K562 (cell line): Measurements from ENCODE around the gene CDH16. TPM values are rescaled to one million over a fixed set of nuclear protein-coding genes. Genes with fewer than 3 reads are reported as not detected.
A peak's percentile ranks its signal among the peaks of the same experiment; 100 is the strongest.

Experiments
- ATAC-seq: fragments of 200-7000 bp; cut with Tn5 transposase; 3 replicates; pipeline ENCODE4 v1.9.1; 2020; ENCODE audit warnings: moderate library complexity
- BruUV-seq: library from RNA; stranded (reverse); fragments of 400-500 nt; replicated peaks from 2 replicates; lab custom pipeline; 2021; lab: Mats Ljungman, UMichigan
- CTCF ChIA-PET: fragments of 300-600 bp; formaldehyde crosslinking; extraction: SDS; loops from one replicate; lab custom pipeline; 2021; ENCODE audit warnings: low intra/inter-chr PET ratio; lab: Yijun Ruan, JAX
- POLR2A ChIA-PET: fragments of 300-600, 350-650 bp; sonication (Branson Sonifier 250); formaldehyde crosslinking; extraction: SDS; loops from one replicate; lab custom pipeline; 2021; ENCODE audit warnings: antibody characterized with exemption, inconsistent platforms; lab: Yijun Ruan, JAX
- DNase-seq, 4 experiments: peaks; one replicate each; pipeline versions ENCODE4 v3.0.0 to v3.0.0-alpha.2; 2011 to 2018; ENCODE audit warnings: low spot score in 3 of 4, mixed read lengths in 3 of 4; ENCODE audit errors: extremely low read depth in 1 of 4
- FAIRE-seq: peaks from 2 replicates; lab custom pipeline; 2011; peaks lifted over from hg19 to GRCh38; lab: Jason Lieb, UNC
- H2AFZ ChIP-seq: 2 replicates; pipeline ENCODE4 v1.6.0; 2011; ENCODE audit warnings: low read depth, low read length, control low read depth, inconsistent platforms
- H3K27ac ChIP-seq: fragments of 200-600 bp; 3 replicates; pipeline ENCODE4 v1.8.0; 2011; ENCODE audit warnings: low read depth, mild to moderate bottlenecking, control low read depth, inconsistent platforms, low read length, moderate library complexity, mixed read lengths; ENCODE audit errors: extremely low read depth
- H3K27me3 ChIP-seq, 2 experiments: fragments of 300-600 bp in 1 of 2; 2 replicates in 1 of 2; 3 replicates in 1 of 2; pipeline versions ENCODE4 v1.6.0 to v1.8.0; 2011; ENCODE audit warnings: inconsistent platforms in 2 of 2, low read length in 2 of 2, mild to moderate bottlenecking in 1 of 2, mixed read lengths in 1 of 2, moderate library complexity in 1 of 2; ENCODE audit not compliant: control insufficient read depth in 2 of 2, insufficient read depth in 2 of 2
- H3K36me3 ChIP-seq: fragments of 300-600 bp; 3 replicates; pipeline ENCODE4 v1.8.0; 2011; ENCODE audit warnings: mild to moderate bottlenecking, low read length, inconsistent platforms; ENCODE audit not compliant: control insufficient read depth, insufficient read depth
- H3K4me1 ChIP-seq, 2 experiments: fragments of 200-600 bp in 1 of 2; replicated peaks in 1 of 2; 2 replicates in 1 of 2; 3 replicates in 1 of 2; pipeline versions ENCODE4 v1.5.1 to v1.8.0; 2011; ENCODE audit warnings: inconsistent platforms in 2 of 2, low read length in 2 of 2, mild to moderate bottlenecking in 1 of 2, mixed read lengths in 1 of 2, moderate library complexity in 1 of 2; ENCODE audit not compliant: control insufficient read depth in 2 of 2, insufficient read depth in 2 of 2
- H3K4me2 ChIP-seq: 2 replicates; pipeline ENCODE4 v1.6.1; 2011; ENCODE audit warnings: low read length, control low read depth, inconsistent platforms, mixed read lengths; ENCODE audit not compliant: insufficient read depth
- H3K4me3 ChIP-seq: fragments of 200-600 bp; sonication (generic), shearing (Covaris generic); 2 replicates; pipeline ENCODE4 v1.5.1; 2016; ENCODE audit warnings: control low read depth, inconsistent platforms
- H3K79me2 ChIP-seq: fragments of 200-600 bp; 3 replicates; pipeline ENCODE4 v1.8.0; 2011; ENCODE audit warnings: low read length, inconsistent platforms; ENCODE audit not compliant: control insufficient read depth, insufficient read depth
- H3K9ac ChIP-seq, 2 experiments: 2 replicates each; pipeline versions ENCODE4 v1.6.0 to v1.6.1; 2011; ENCODE audit warnings: low read depth in 2 of 2, low read length in 2 of 2, control low read depth in 1 of 2, inconsistent platforms in 1 of 2, mild to moderate bottlenecking in 1 of 2, mixed read lengths in 1 of 2; ENCODE audit not compliant: insufficient read depth in 1 of 2
- H3K9me1 ChIP-seq: one replicate; pipeline ENCODE4 v1.6.0; 2011; ENCODE audit warnings: inconsistent platforms, mild to moderate bottlenecking, low read length, moderate library complexity; ENCODE audit not compliant: control insufficient read depth, insufficient read depth
- H3K9me3 ChIP-seq: replicated peaks from 2 replicates; pipeline ENCODE4 v1.5.1; 2011; ENCODE audit warnings: low read depth, low read length, inconsistent platforms; ENCODE audit not compliant: control insufficient read depth, insufficient read depth
- H4K20me1 ChIP-seq: replicated peaks from 2 replicates; pipeline ENCODE4 v1.6.1; 2011; ENCODE audit warnings: low read length, inconsistent platforms, mixed read lengths; ENCODE audit not compliant: control insufficient read depth, insufficient read depth
- EZH2 ChIP-seq: IDR thresholded peaks from 2 replicates; pipeline ENCODE4 v1.6.1; 2012; ENCODE audit warnings: low read depth, mild to moderate bottlenecking, inconsistent platforms, low read length, borderline replicate concordance
- KAT2B ChIP-seq: IDR thresholded peaks from one replicate; pipeline ENCODE4 v1.6.1; 2012; ENCODE audit warnings: low read depth, mild to moderate bottlenecking, control low read depth, inconsistent platforms, low read length, moderate library complexity
- MAX ChIP-seq: sonication (generic); formaldehyde crosslinking; IDR thresholded peaks from 2 replicates; pipeline ENCODE4 v1.9.0; 2022; ENCODE audit warnings: mild to moderate bottlenecking, missing genetic modification reagents
- PML ChIP-seq: IDR thresholded peaks from 2 replicates; pipeline ENCODE4 v1.6.1; 2012; ENCODE audit warnings: low read length, inconsistent platforms
- ZC3H11A ChIP-seq: IDR thresholded peaks from 2 replicates; pipeline ENCODE4 v1.6.1; 2012; ENCODE audit warnings: low read depth, low read length, improper control_type of control experiment
- ZFP36 ChIP-seq: fragments of 150-350 bp; IDR thresholded peaks from 2 replicates; pipeline ENCODE4 v1.6.1; 2018; ENCODE audit warnings: low read length, low read depth; ENCODE audit not compliant: partially characterized antibody
- WGBS: fragments of 100-300 bp; shearing (Covaris generic); methylation state at CpG from one replicate; pipeline ENCODE4 v1.1.6; 2016; ENCODE audit warnings: low coverage, mixed read lengths; ENCODE audit not compliant: insufficient coverage; ENCODE audit errors: missing lambda C conversion rate; 5-methylcytosine and 5-hydroxymethylcytosine counted together
- in situ Hi-C: fragments of 300-500 bp; cut with MboI; formaldehyde crosslinking; loops from 4 replicates; pipeline ENCODE4 v1.15.0; 2018; ENCODE audit warnings: inconsistent platforms, mixed read lengths
- intact Hi-C: fragments of 100-400 bp; cut with micrococcal nuclease; formaldehyde crosslinking; loops from 2 replicates; pipeline ENCODE4 v1.14.2; 2022
- polyA plus RNA-seq, 8 experiments: library from polyadenylated mRNA; depleted of rRNA in 4 of 8; stranded (reverse) in 5 of 8; unstranded in 3 of 8; fragments of >200 nt; fragmentation: Nextera tagmentation in 2 of 8; fragmentation: Illumina TruSeq in 1 of 8; extraction: Ambion mirVana in 2 of 8; extraction: Trizol in 1 of 8; gene quantifications; 2 replicates each; pipeline versions ENCODE4 v1.2.1 to v1.2.3, GENCODE V29; 2011 to 2014; ENCODE audit warnings: inconsistent platforms in 1 of 8, missing spikeins in 1 of 8
- total RNA-seq, 7 experiments: library from RNA; depleted of rRNA in 6 of 7; stranded (reverse); fragments of >200 nt in 6 of 7; fragmentation: Illumina TruSeq in 2 of 7; extraction: Trizol in 2 of 7; gene quantifications; 2 replicates each; pipeline versions ENCODE4 v1.2.1 to v1.2.3, GENCODE V29; 2011 to 2021; ENCODE audit warnings: low replicate concordance in 1 of 7

The CDH16 gene
- total and polyA plus RNA-seq, 9 of the 15 experiments (the other 6 are each of a cell fraction or from before 2014, with no cell fraction given): not detected

- Histone ChIP-seq H3K9ac (no peak overlapping the region; a peak in 1 of 4 replicates), H3K27me3 (peaks cover 7 to 30% of the 10 kb centered on the region in 2 experiments; a peak in 4 of 5 replicates), H3K27ac (no peak overlapping the region), H2AFZ (no peak overlapping the region), H3K4me1 (peaks cover 1 to 9% of the 10 kb centered on the region in 2 experiments; a peak in 4 of 5 replicates), H4K20me1 (no peaks in the 10 kb centered on the region), H3K79me2 (no peaks in the 10 kb centered on the region), H3K4me3 (no peak overlapping the region), H3K36me3 (no peaks in the 10 kb centered on the region), H3K4me2 (no peak overlapping the region), H3K9me3 (no peaks in the 10 kb centered on the region), H3K9me1 (no peaks in the 10 kb centered on the region)
- TF ChIP-seq ZC3H11A: no peak
- no peak for TF ChIP-seq MAX
- TF ChIP-seq EZH2: no peak
- no peak for TF ChIP-seq KAT2B
- TF ChIP-seq PML: no peak
- peak; percentile 15 for TF ChIP-seq ZFP36
- POLR2A ChIA-PET: interaction anchor here (0.6 to 2.4 kb wide), 5 partner anchors 9 to 17 kb away, joined by 3 to 10 read pairs (median 5); no protein-coding TSS in a partner anchor
- FAIRE-seq: no peak
- no TSS peak for BruUV-seq
- 5% methylated on average over 4 of the region's 5 CpGs for WGBS
- in situ Hi-C loops (no loop called here), intact Hi-C loops (no loop called here)
- CTCF ChIA-PET: no interaction called here
- DNase-seq: no peak
- no peak for ATAC-seq
These were observed 7.6 kb downstream of the CDH16 start for GRCh38 chr16:66911112-66911511.
